ENCODE results near the gene PPM1J.

DNA sequence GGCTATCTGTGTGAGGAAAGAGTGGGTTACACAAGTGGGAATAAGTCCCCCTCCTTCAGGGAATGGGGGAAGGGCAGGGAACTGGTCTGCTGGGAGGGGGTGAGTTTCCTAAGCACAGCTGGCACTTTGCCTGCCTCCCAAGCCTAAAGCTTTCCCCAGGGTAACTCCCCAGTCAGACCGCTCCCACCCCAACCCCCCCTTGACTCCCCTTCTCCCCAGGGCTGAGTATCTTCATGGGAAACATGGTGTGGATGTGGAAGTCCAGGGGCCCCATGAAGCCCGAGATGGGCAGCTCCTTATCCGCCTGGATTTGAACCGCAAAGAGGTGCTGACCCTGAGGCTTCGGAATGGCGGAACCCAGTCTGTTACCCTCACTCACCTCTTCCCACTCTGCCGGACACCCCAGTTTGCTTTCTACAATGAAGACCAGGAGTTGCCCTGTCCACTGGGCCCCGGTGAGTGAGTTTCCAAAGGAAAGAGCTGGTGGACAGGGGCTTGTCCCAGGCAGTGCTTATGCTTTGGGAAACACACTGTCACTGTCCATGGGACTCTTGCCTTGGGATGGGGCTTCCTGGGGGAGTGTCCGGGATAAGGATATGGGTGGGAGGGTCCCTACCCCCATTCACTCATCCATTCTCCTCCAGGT is 25.8 kb downstream of the PPM1J start:
- TF ChIP-seq POLR2AphosphoS5 (IDR thresholded peaks at IDR 0.05; ENCODE audit: insufficient read depth in 1 of 2, low read depth in 1 of 2) = no peak
- TF ChIP-seq, protein P1, sequence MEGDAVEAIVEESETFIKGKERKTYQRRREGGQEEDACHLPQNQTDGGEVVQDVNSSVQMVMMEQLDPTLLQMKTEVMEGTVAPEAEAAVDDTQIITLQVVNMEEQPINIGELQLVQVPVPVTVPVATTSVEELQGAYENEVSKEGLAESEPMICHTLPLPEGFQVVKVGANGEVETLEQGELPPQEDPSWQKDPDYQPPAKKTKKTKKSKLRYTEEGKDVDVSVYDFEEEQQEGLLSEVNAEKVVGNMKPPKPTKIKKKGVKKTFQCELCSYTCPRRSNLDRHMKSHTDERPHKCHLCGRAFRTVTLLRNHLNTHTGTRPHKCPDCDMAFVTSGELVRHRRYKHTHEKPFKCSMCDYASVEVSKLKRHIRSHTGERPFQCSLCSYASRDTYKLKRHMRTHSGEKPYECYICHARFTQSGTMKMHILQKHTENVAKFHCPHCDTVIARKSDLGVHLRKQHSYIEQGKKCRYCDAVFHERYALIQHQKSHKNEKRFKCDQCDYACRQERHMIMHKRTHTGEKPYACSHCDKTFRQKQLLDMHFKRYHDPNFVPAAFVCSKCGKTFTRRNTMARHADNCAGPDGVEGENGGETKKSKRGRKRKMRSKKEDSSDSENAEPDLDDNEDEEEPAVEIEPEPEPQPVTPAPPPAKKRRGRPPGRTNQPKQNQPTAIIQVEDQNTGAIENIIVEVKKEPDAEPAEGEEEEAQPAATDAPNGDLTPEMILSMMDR (IDR thresholded peaks at IDR 0.05) = no peak
